HL-60 (cell line): Measurements from ENCODE around the gene NBAS.

Experiments
- DNase-seq, 2 experiments: peaks; one replicate each; pipeline ENCODE4 v3.0.0-alpha.2; 2010 to 2020; ENCODE audit warnings: low read depth in 1 of 2, low spot score in 1 of 2
- H3K27ac ChIP-seq: fragments of 250-450 bp; sonication (Bioruptor Pico); replicated peaks from 2 replicates; pipeline ENCODE4 v1.5.1; 2020; ENCODE audit warnings: mild to moderate bottlenecking, moderate library complexity
- H3K27me3 ChIP-seq: fragments of 250-450 bp; sonication (Bioruptor Pico); 2 replicates; pipeline ENCODE4 v1.5.1; 2021; ENCODE audit warnings: mild to moderate bottlenecking, moderate library complexity; ENCODE audit not compliant: insufficient read depth, poor library complexity, severe bottlenecking
- H3K4me3 ChIP-seq: replicated peaks from 2 replicates; pipeline ENCODE4 v1.5.1; 2011; ENCODE audit warnings: mild to moderate bottlenecking, control low read depth, low read length; ENCODE audit not compliant: insufficient read depth
- GABPA ChIP-seq: IDR thresholded peaks from 2 replicates; pipeline ENCODE4 v1.6.1; 2012; ENCODE audit warnings: low read depth
- POLR2AphosphoS5 ChIP-seq: IDR thresholded peaks from 2 replicates; pipeline ENCODE4 v1.6.1; 2012; ENCODE audit warnings: low read depth
- SPI1 ChIP-seq: IDR thresholded peaks from 2 replicates; pipeline ENCODE4 v1.6.1; 2012; ENCODE audit warnings: low read depth, mild to moderate bottlenecking, borderline replicate concordance
- TF ChIP-seq, protein P1 (sequence below): IDR thresholded peaks from one replicate; pipeline ENCODE4 v1.5.1; 2011; ENCODE audit warnings: low read length, control low read depth, inconsistent platforms; ENCODE audit not compliant: insufficient read depth
- TF ChIP-seq, protein P2 (sequence below): IDR thresholded peaks from 2 replicates; pipeline ENCODE4 v1.6.1; 2012; ENCODE audit warnings: low read depth; ENCODE audit not compliant: insufficient replicate concordance

The NBAS gene

DNA sequence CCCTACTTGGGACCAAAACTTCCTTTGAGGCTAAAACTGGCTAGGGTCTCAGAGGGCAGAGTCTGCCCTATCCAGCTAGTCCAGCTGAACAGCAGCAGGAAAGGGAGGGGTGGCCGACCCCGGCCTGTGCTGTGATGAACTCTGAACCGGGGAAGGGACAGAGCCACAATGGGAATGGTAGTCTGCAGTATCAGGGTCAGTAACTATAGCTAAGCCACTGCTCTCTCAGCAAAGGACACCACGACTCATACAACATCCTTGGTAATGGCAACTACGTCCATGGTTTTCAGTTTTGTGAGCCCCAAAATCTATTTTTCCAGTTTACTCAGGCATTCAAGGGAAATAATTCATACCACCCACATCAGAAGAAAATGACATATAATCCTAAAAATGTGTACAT, 75.2 kb downstream of the NBAS start:
- Histone ChIP-seq H3K27ac (no peak overlapping the region), H3K4me3 (no peak overlapping the region)

DNA sequence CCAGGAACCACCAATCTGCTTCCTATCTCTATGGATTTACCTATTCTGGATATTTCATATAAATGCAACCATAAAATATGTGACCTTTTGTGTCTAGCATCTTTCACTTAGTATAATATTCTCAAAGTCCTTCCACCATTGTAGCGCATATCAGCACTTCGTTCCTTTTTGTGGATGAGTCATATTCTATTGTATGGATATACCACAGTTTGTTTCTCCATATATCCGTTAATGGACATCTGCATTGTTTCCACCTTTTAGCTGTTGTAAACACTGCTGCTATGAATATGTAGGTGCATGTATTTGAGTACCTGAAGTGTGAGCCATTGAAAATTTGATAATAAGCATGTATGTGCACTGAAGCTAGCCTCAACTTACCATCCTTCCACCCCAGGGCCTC, 80.1 kb downstream of the NBAS start:
- no peak for DNase-seq
- TF ChIP-seq, protein P1, sequence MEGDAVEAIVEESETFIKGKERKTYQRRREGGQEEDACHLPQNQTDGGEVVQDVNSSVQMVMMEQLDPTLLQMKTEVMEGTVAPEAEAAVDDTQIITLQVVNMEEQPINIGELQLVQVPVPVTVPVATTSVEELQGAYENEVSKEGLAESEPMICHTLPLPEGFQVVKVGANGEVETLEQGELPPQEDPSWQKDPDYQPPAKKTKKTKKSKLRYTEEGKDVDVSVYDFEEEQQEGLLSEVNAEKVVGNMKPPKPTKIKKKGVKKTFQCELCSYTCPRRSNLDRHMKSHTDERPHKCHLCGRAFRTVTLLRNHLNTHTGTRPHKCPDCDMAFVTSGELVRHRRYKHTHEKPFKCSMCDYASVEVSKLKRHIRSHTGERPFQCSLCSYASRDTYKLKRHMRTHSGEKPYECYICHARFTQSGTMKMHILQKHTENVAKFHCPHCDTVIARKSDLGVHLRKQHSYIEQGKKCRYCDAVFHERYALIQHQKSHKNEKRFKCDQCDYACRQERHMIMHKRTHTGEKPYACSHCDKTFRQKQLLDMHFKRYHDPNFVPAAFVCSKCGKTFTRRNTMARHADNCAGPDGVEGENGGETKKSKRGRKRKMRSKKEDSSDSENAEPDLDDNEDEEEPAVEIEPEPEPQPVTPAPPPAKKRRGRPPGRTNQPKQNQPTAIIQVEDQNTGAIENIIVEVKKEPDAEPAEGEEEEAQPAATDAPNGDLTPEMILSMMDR = no peak
- TF ChIP-seq POLR2AphosphoS5 (no peak), SPI1 (no peak), GABPA (no peak)
- TF ChIP-seq, protein P2, sequence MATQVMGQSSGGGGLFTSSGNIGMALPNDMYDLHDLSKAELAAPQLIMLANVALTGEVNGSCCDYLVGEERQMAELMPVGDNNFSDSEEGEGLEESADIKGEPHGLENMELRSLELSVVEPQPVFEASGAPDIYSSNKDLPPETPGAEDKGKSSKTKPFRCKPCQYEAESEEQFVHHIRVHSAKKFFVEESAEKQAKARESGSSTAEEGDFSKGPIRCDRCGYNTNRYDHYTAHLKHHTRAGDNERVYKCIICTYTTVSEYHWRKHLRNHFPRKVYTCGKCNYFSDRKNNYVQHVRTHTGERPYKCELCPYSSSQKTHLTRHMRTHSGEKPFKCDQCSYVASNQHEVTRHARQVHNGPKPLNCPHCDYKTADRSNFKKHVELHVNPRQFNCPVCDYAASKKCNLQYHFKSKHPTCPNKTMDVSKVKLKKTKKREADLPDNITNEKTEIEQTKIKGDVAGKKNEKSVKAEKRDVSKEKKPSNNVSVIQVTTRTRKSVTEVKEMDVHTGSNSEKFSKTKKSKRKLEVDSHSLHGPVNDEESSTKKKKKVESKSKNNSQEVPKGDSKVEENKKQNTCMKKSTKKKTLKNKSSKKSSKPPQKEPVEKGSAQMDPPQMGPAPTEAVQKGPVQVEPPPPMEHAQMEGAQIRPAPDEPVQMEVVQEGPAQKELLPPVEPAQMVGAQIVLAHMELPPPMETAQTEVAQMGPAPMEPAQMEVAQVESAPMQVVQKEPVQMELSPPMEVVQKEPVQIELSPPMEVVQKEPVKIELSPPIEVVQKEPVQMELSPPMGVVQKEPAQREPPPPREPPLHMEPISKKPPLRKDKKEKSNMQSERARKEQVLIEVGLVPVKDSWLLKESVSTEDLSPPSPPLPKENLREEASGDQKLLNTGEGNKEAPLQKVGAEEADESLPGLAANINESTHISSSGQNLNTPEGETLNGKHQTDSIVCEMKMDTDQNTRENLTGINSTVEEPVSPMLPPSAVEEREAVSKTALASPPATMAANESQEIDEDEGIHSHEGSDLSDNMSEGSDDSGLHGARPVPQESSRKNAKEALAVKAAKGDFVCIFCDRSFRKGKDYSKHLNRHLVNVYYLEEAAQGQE = no peak
- H3K27me3 ChIP-seq = no peaks in the 10 kb centered on the region
- no peak overlapping the region for H3K4me3 ChIP-seq
- no peak overlapping the region for H3K27ac ChIP-seq

More for the DNA sequence above, 75.2 kb downstream of the NBAS start:
- H3K27me3 ChIP-seq = no peaks in the 10 kb centered on the region
- DNase-seq = no peak
- no peak for TF ChIP-seq POLR2AphosphoS5
- TF ChIP-seq, protein P1 = no peak
- no peak for TF ChIP-seq SPI1
- TF ChIP-seq GABPA = no peak
- TF ChIP-seq, protein P2 = no peak

DNA sequence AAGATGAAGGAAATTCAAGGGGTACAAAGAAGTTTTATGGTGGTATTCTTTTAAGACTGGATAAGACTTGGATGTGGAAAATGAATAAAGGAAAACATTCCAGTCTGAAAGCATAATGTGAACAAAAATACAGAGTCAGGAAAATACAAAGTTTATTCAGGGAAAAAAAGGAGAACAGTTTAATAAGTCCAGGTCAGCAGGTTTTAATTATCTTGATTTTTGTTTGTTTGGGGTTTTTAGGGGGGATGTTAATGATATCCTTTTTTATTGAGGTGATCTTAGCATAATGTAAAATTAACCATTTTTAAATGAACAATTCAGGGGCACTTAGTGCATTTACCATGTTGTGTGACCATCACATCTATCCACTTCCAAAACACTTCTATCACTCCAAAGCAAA, 80.6 kb downstream of the NBAS start:
- no peak for DNase-seq
- H3K27me3 ChIP-seq = no peaks in the 10 kb centered on the region
- H3K27ac ChIP-seq = no peak overlapping the region
- TF ChIP-seq SPI1 = no peak
- no peak for TF ChIP-seq GABPA
- TF ChIP-seq, protein P1 = no peak
- no peak for TF ChIP-seq POLR2AphosphoS5
- TF ChIP-seq, protein P2 = no peak
- no peak overlapping the region for H3K4me3 ChIP-seq
